Neuronal stem cell (in vitro differentiated cells): ENCODE data around the gene NFATC3.

Experiments
- DNase-seq: peaks from one replicate; pipeline ENCODE4 v3.0.0-alpha.2; 2013; ENCODE audit warnings: low spot score
- H2AFZ ChIP-seq: one replicate; pipeline ENCODE4 v1.6.1; 2013; ENCODE audit warnings: mild to moderate bottlenecking, low read length, inconsistent platforms
- H2AK5ac ChIP-seq: 2 replicates; pipeline ENCODE4 v1.6.1; 2013; ENCODE audit warnings: low read depth, mild to moderate bottlenecking, inconsistent platforms, low read length, moderate library complexity, mixed read lengths
- H2BK120ac ChIP-seq: 2 replicates; pipeline ENCODE4 v1.6.1; 2013; ENCODE audit warnings: low read depth, mild to moderate bottlenecking, inconsistent platforms, low read length, moderate library complexity, mixed read lengths
- H2BK12ac ChIP-seq: one replicate; pipeline ENCODE4 v1.6.1; 2013; ENCODE audit warnings: low read length, inconsistent platforms
- H2BK15ac ChIP-seq: 2 replicates; pipeline ENCODE4 v1.6.1; 2013; ENCODE audit warnings: mild to moderate bottlenecking, low read length, inconsistent platforms, mixed read lengths
- H2BK5ac ChIP-seq: one replicate; pipeline ENCODE4 v1.6.1; 2013; ENCODE audit warnings: inconsistent platforms, mild to moderate bottlenecking, low read length, moderate library complexity
- H3K14ac ChIP-seq: one replicate; pipeline ENCODE4 v1.6.1; 2013; ENCODE audit warnings: low read length, inconsistent platforms
- H3K18ac ChIP-seq: 2 replicates; pipeline ENCODE4 v1.6.1; 2013; ENCODE audit warnings: low read length, inconsistent platforms
- H3K23ac ChIP-seq: 2 replicates; pipeline ENCODE4 v1.6.1; 2013; ENCODE audit warnings: low read depth, mild to moderate bottlenecking, mixed read lengths, low read length, inconsistent platforms; ENCODE audit not compliant: poor library complexity
- H3K27ac ChIP-seq: replicated peaks from 3 replicates; pipeline ENCODE4 v1.5.1; 2013; ENCODE audit warnings: low read length, inconsistent platforms
- H3K27me3 ChIP-seq, 3 experiments: 2 replicates each; pipeline ENCODE4 v1.6.1; 2013; ENCODE audit warnings: low read length in 3 of 3, mild to moderate bottlenecking in 2 of 3, inconsistent platforms in 1 of 3, low read depth in 1 of 3, mixed read lengths in 1 of 3, moderate library complexity in 1 of 3; ENCODE audit not compliant: control insufficient read depth in 3 of 3, insufficient read depth in 3 of 3
- H3K36me3 ChIP-seq, 2 donors: replicated peaks in 1 of 2; 2 replicates each; pipeline ENCODE4 v1.6.1; 2013; ENCODE audit warnings: low read length in 2 of 2; ENCODE audit not compliant: control insufficient read depth in 2 of 2, insufficient read depth in 2 of 2
- H3K4ac ChIP-seq: 2 replicates; pipeline ENCODE4 v1.6.1; 2013; ENCODE audit warnings: inconsistent platforms, mild to moderate bottlenecking, low read length, moderate library complexity
- H3K4me1 ChIP-seq, 2 donors: 1 replicate in 1 of 2; 2 replicates in 1 of 2; pipeline ENCODE4 v1.6.1; 2013; ENCODE audit warnings: low read length in 2 of 2, low read depth in 1 of 2; ENCODE audit not compliant: control insufficient read depth in 2 of 2, insufficient read depth in 1 of 2
- H3K4me2 ChIP-seq: one replicate; pipeline ENCODE4 v1.6.1; 2013; ENCODE audit warnings: mild to moderate bottlenecking, low read length, inconsistent platforms; ENCODE audit not compliant: insufficient read depth, poor library complexity, severe bottlenecking
- H3K4me3 ChIP-seq, 2 donors: 2 replicates each; pipeline ENCODE4 v1.5.1; 2013; ENCODE audit warnings: low read length in 2 of 2, mild to moderate bottlenecking in 2 of 2, inconsistent platforms in 1 of 2, moderate library complexity in 1 of 2
- H3K79me1 ChIP-seq: one replicate; pipeline ENCODE4 v1.6.1; 2013; ENCODE audit warnings: low read depth, mild to moderate bottlenecking, inconsistent platforms, low read length, moderate library complexity
- H3K9ac ChIP-seq: one replicate; pipeline ENCODE4 v1.6.1; 2013; ENCODE audit warnings: mild to moderate bottlenecking, low read depth, low read length, inconsistent platforms; ENCODE audit not compliant: poor library complexity
- H3K9me3 ChIP-seq, 2 donors: replicated peaks in 1 of 2; 2 replicates each; pipeline versions ENCODE3 to v1.6.1; 2013; ENCODE audit warnings: low read length in 2 of 2, mild to moderate bottlenecking in 2 of 2, inconsistent platforms in 1 of 2, low read depth in 1 of 2, mixed read lengths in 1 of 2, moderate library complexity in 1 of 2; ENCODE audit not compliant: control insufficient read depth in 2 of 2, insufficient read depth in 1 of 2
- H4K8ac ChIP-seq: one replicate; pipeline ENCODE4 v1.6.1; 2013; ENCODE audit warnings: low read depth, mild to moderate bottlenecking, inconsistent platforms, low read length, moderate library complexity
- H4K91ac ChIP-seq: one replicate; pipeline ENCODE4 v1.6.1; 2013; ENCODE audit warnings: low read length, low read depth, mild to moderate bottlenecking, inconsistent platforms; ENCODE audit not compliant: poor library complexity
- WGBS, 2 donors: extraction: QIAGEN DNeasy Blood & Tissue Kit; methylation state at CpG; one replicate each; pipeline ENCODE4 v1.1.7; 2013; ENCODE audit warnings: missing lambda C conversion rate in 2 of 2, mixed read lengths in 1 of 2; ENCODE audit not compliant: insufficient read length in 2 of 2, insufficient replicate concordance in 1 of 2; ENCODE audit errors: extremely low coverage in 2 of 2; 5-methylcytosine and 5-hydroxymethylcytosine counted together

NFATC3 gene

GRCh38 chr16:68079626-68080344, 5.4 kb upstream of the NFATC3 start:
- H3K4me1 ChIP-seq: peaks cover 7 to 22% of the 10 kb centered on the region in 2 donors
- no peaks in the 10 kb centered on the region for H3K9me3 ChIP-seq
- H2BK5ac ChIP-seq: no peak overlapping the region
- H4K91ac ChIP-seq: no peak overlapping the region
- no peak overlapping the region for H2AFZ ChIP-seq
- no peak overlapping the region for H2BK120ac ChIP-seq
- no peak overlapping the region for H3K27ac ChIP-seq
- no peaks in the 10 kb centered on the region for H3K79me1 ChIP-seq
- no peak overlapping the region for H3K4me2 ChIP-seq
- H3K23ac ChIP-seq: no peak overlapping the region
- H4K8ac ChIP-seq: no peak overlapping the region
- no peak overlapping the region for H2AK5ac ChIP-seq
- WGBS, 2 donors: no CpG with 5 or more reads among the region's 13 CpGs
- no peak overlapping the region for H3K4me3 ChIP-seq
- no peaks in the 10 kb centered on the region for H3K27me3 ChIP-seq
- no peak overlapping the region for H2BK15ac ChIP-seq
- H3K14ac ChIP-seq: no peak overlapping the region
- H3K18ac ChIP-seq: no peak overlapping the region
- no peak for DNase-seq
- H3K36me3 ChIP-seq: peaks cover 26 to 53% of the 10 kb centered on the region in 2 donors
- no peak overlapping the region for H3K9ac ChIP-seq
- H3K4ac ChIP-seq: no peak overlapping the region
- H2BK12ac ChIP-seq: no peak overlapping the region

- Histone ChIP-seq H3K27ac (no peak overlapping the region), H3K23ac (no peak overlapping the region), H2BK12ac (no peak overlapping the region), H2AFZ (no peak overlapping the region), H3K36me3 (peaks cover 10 to 32% of the 10 kb centered on the region in 2 donors), H3K4me2 (no peak overlapping the region), H2AK5ac (no peak overlapping the region), H4K8ac (no peak overlapping the region), H2BK15ac (no peak overlapping the region), H3K4me1 (peaks cover 7 to 24% of the 10 kb centered on the region in 2 donors), H4K91ac (no peak overlapping the region), H2BK5ac (no peak overlapping the region), H3K9me3 (no peaks in the 10 kb centered on the region), H3K18ac (no peak overlapping the region), H3K79me1 (peaks cover 1% of the 10 kb centered on the region), H3K9ac (no peak overlapping the region), H2BK120ac (no peak overlapping the region), H3K4me3 (no peak overlapping the region), H3K14ac (no peak overlapping the region), H3K27me3 (no peaks in the 10 kb centered on the region), H3K4ac (no peak overlapping the region)
- DNase-seq: no peak
Measured at GRCh38 chr16:68081861-68082628, 3.1 kb upstream of the NFATC3 start.

- Histone ChIP-seq H3K4me3 (no peak overlapping the region), H4K8ac (no peak overlapping the region), H3K18ac (no peak overlapping the region), H3K4ac (no peak overlapping the region), H2BK15ac (no peak overlapping the region), H3K36me3 (peaks cover 9 to 25% of the 10 kb centered on the region in 2 donors), H3K9ac (no peak overlapping the region), H3K79me1 (peaks cover 1% of the 10 kb centered on the region), H3K27me3 (no peaks in the 10 kb centered on the region), H2BK120ac (no peak overlapping the region), H3K14ac (no peak overlapping the region), H3K23ac (no peak overlapping the region), H2BK5ac (no peak overlapping the region), H2AK5ac (no peak overlapping the region), H4K91ac (no peak overlapping the region), H3K4me2 (no peak overlapping the region), H3K27ac (no peak overlapping the region), H2BK12ac (no peak overlapping the region), H2AFZ (no peak overlapping the region), H3K4me1 (peaks cover 7 to 24% of the 10 kb centered on the region in 2 donors), H3K9me3 (no peaks in the 10 kb centered on the region)
- WGBS, 2 donors: no CpG with 5 or more reads among the region's 2 CpGs
- no peak for DNase-seq
Measured at GRCh38 chr16:68082629-68083238, 2.4 kb upstream of the NFATC3 start.

- Histone ChIP-seq H2AK5ac (no peak overlapping the region), H2BK12ac (no peak overlapping the region), H3K9ac (no peak overlapping the region), H3K27me3 (no peaks in the 10 kb centered on the region), H2BK120ac (no peak overlapping the region), H2BK5ac (no peak overlapping the region), H3K14ac (no peak overlapping the region), H3K4me1 (peaks cover 7 to 24% of the 10 kb centered on the region in 2 donors), H3K4ac (no peak overlapping the region), H4K8ac (no peak overlapping the region), H3K4me2 (no peak overlapping the region), H3K79me1 (peaks cover 1% of the 10 kb centered on the region), H3K27ac (no peak overlapping the region), H3K18ac (no peak overlapping the region), H2AFZ (peak overlapping the region; percentile 93), H3K9me3 (no peaks in the 10 kb centered on the region), H3K23ac (no peak overlapping the region), H4K91ac (no peak overlapping the region), H2BK15ac (no peak overlapping the region), H3K4me3 (peak overlapping the region in 1 of 2 donors; percentile 96), H3K36me3 (peaks cover 4 to 19% of the 10 kb centered on the region in 2 donors)
- DNase-seq: no peak
- WGBS, 2 donors: no CpG with 5 or more reads among the region's 4 CpGs
Measured at GRCh38 chr16:68083239-68083781, 1.9 kb upstream of the NFATC3 start.
